DOHH2 (cell line): ENCODE measurements around the gene SLC35E2B.

ENCODE experiments used
- H3F3A ChIP-seq: fragments of 200-600 bp; sonication (generic), shearing (Covaris generic); 2 replicates; pipeline ENCODE4 v1.6.0; 2016; ENCODE audit warnings: antibody characterized with exemption, mild to moderate bottlenecking; ENCODE audit not compliant: control insufficient read depth, insufficient read depth
- H3K27ac ChIP-seq: fragments of 200-600 bp; sonication (generic); 2 replicates; pipeline ENCODE4 v1.5.1; 2014; ENCODE audit warnings: low read depth, mild to moderate bottlenecking, low read length, moderate library complexity
- H3K27me3 ChIP-seq: fragments of 200-600 bp; sonication (generic); 2 replicates; pipeline ENCODE4 v1.6.1; 2014; ENCODE audit warnings: mild to moderate bottlenecking, low read length, mixed read lengths; ENCODE audit not compliant: control insufficient read depth
- H3K36me3 ChIP-seq: fragments of 200-600 bp; sonication (generic); 2 replicates; pipeline ENCODE4 v1.6.1; 2014; ENCODE audit warnings: mild to moderate bottlenecking, low read length, moderate library complexity, mixed read lengths; ENCODE audit not compliant: control insufficient read depth
- H3K4me1 ChIP-seq: fragments of 200-600 bp; sonication (generic); 2 replicates; pipeline ENCODE4 v1.6.1; 2014; ENCODE audit warnings: mild to moderate bottlenecking, low read length, mixed read lengths; ENCODE audit not compliant: control insufficient read depth
- H3K4me2 ChIP-seq: fragments of 200-600 bp; sonication (generic); 2 replicates; pipeline ENCODE4 v1.6.0; 2014; ENCODE audit warnings: mild to moderate bottlenecking, low read length, moderate library complexity
- H3K4me3 ChIP-seq: fragments of 200-600 bp; sonication (generic); 2 replicates; pipeline ENCODE4 v1.5.1; 2014; ENCODE audit warnings: mild to moderate bottlenecking, low read length, mixed read lengths
- H3K79me2 ChIP-seq: fragments of 200-600 bp; sonication (generic); 2 replicates; pipeline ENCODE4 v1.6.1; 2014; ENCODE audit warnings: mild to moderate bottlenecking, low read length, mixed read lengths; ENCODE audit not compliant: control insufficient read depth
- H3K9me2 ChIP-seq: fragments of 200-600 bp; sonication (generic); replicated peaks from 2 replicates; pipeline ENCODE4 v1.6.1; 2014; ENCODE audit warnings: mild to moderate bottlenecking, low read length, mixed read lengths; ENCODE audit not compliant: control insufficient read depth
- H3K9me3 ChIP-seq: fragments of 200-600 bp; sonication (generic); 2 replicates; pipeline ENCODE4 v1.6.1; 2014; ENCODE audit warnings: antibody characterized with exemption, low read length, mixed read lengths; ENCODE audit not compliant: control insufficient read depth, insufficient read depth
- H4K20me1 ChIP-seq: fragments of 200-600 bp; sonication (generic); 2 replicates; pipeline ENCODE4 v1.6.0; 2014; ENCODE audit warnings: low read depth, mild to moderate bottlenecking, antibody characterized with exemption, low read length, moderate library complexity; ENCODE audit not compliant: control insufficient read depth, insufficient read depth
- EZH2phosphoT487 ChIP-seq: fragments of 200-600 bp; sonication (generic); IDR thresholded peaks from 2 replicates; pipeline ENCODE4 v1.6.1; 2017; ENCODE audit warnings: borderline replicate concordance, mild to moderate bottlenecking, antibody characterized with exemption, low read length, moderate library complexity, mixed read lengths
- TF ChIP-seq, protein P1 (sequence below): fragments of 200-600 bp; sonication (generic); IDR thresholded peaks from one replicate; pipeline ENCODE4 v1.5.1; 2014; ENCODE audit warnings: antibody characterized with exemption, mild to moderate bottlenecking, low read depth, low read length; ENCODE audit not compliant: poor library complexity, severe bottlenecking

The SLC35E2B gene

GRCh38 chr1:1627261-1627828 is 65.2 kb downstream of the SLC35E2B start:
- no peaks in the 10 kb centered on the region for H3K79me2 ChIP-seq
- H3K9me2 ChIP-seq, result no peaks in the 10 kb centered on the region
- H3K36me3 ChIP-seq, result no peaks in the 10 kb centered on the region
- no peak overlapping the region for H3K27ac ChIP-seq
- peaks cover 20% of the 10 kb centered on the region for H3K4me1 ChIP-seq
- no peaks in the 10 kb centered on the region for H3K9me3 ChIP-seq
- TF ChIP-seq EZH2phosphoT487, result no peak
- H4K20me1 ChIP-seq, result no peaks in the 10 kb centered on the region
- H3K27me3 ChIP-seq, result no peaks in the 10 kb centered on the region
- H3K4me2 ChIP-seq, result no peak overlapping the region
- H3K4me3 ChIP-seq, result no peak overlapping the region
- no peaks in the 10 kb centered on the region for H3F3A ChIP-seq

GRCh38 chr1:1626207-1627141 is 66.1 kb downstream of the SLC35E2B start:
- H3K9me3 ChIP-seq, result no peaks in the 10 kb centered on the region
- no peaks in the 10 kb centered on the region for H3K9me2 ChIP-seq
- no peaks in the 10 kb centered on the region for H3K79me2 ChIP-seq
- H3K36me3 ChIP-seq, result no peaks in the 10 kb centered on the region
- H3K4me1 ChIP-seq, result peaks cover 20% of the 10 kb centered on the region
- TF ChIP-seq, protein P1, sequence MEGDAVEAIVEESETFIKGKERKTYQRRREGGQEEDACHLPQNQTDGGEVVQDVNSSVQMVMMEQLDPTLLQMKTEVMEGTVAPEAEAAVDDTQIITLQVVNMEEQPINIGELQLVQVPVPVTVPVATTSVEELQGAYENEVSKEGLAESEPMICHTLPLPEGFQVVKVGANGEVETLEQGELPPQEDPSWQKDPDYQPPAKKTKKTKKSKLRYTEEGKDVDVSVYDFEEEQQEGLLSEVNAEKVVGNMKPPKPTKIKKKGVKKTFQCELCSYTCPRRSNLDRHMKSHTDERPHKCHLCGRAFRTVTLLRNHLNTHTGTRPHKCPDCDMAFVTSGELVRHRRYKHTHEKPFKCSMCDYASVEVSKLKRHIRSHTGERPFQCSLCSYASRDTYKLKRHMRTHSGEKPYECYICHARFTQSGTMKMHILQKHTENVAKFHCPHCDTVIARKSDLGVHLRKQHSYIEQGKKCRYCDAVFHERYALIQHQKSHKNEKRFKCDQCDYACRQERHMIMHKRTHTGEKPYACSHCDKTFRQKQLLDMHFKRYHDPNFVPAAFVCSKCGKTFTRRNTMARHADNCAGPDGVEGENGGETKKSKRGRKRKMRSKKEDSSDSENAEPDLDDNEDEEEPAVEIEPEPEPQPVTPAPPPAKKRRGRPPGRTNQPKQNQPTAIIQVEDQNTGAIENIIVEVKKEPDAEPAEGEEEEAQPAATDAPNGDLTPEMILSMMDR, result no peak
- no peak for TF ChIP-seq EZH2phosphoT487
- no peaks in the 10 kb centered on the region for H4K20me1 ChIP-seq
- H3K27ac ChIP-seq, result no peak overlapping the region
- no peaks in the 10 kb centered on the region for H3F3A ChIP-seq
- no peak overlapping the region for H3K4me3 ChIP-seq
- H3K4me2 ChIP-seq, result no peak overlapping the region
- no peaks in the 10 kb centered on the region for H3K27me3 ChIP-seq

DNA sequence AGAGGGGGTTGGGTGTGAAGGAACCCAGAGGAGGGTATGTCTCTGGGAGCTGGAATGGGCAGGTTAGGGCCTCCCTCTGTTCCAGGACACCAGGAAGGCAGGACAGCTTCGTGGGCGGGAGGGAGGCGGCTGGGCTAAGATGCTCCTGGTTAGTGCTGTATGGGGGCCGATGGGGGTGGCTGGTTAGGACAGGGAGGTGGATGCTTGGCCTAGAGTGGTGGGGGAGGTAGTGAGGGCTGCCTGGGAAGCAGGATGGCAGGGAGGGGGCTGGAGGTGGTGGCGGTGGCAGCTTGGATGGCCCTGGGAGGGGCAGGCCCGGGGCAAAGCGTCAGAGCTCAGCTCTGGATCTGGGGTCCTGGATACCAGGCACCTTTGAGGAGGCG is 66.8 kb downstream of the SLC35E2B start:
- Histone ChIP-seq H3K9me3 (no peaks in the 10 kb centered on the region), H3K36me3 (no peaks in the 10 kb centered on the region), H3K4me2 (no peak overlapping the region), H3K27ac (no peak overlapping the region), H3K9me2 (no peaks in the 10 kb centered on the region), H3K79me2 (no peaks in the 10 kb centered on the region), H3K4me3 (no peak overlapping the region), H4K20me1 (no peaks in the 10 kb centered on the region), H3K27me3 (no peaks in the 10 kb centered on the region), H3F3A (no peaks in the 10 kb centered on the region), H3K4me1 (peaks cover 20% of the 10 kb centered on the region)
- TF ChIP-seq, protein P1, result no peak
- no peak for TF ChIP-seq EZH2phosphoT487

DNA sequence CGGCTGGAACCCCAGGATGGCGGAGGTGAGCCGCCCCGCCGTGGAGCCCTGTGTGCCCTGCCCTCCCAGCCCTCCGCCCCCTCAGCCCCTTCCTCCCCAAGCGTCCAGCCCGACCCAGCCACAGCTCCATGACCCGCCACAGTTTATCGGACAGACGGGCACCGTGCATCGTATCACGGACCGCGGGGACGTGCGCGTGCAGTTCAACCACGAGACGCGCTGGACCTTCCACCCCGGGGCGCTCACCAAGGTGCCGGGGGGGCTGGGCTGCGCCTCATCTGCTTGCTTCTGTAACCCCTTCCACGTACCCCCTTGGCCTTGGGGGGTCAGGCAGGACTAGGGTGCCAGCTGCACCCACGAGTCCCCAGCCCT is 67.2 kb downstream of the SLC35E2B start:
- TF ChIP-seq, protein P1, result no peak
- TF ChIP-seq EZH2phosphoT487, result no peak
- Histone ChIP-seq H3K4me2 (no peak overlapping the region), H3K79me2 (no peaks in the 10 kb centered on the region), H3K36me3 (no peaks in the 10 kb centered on the region), H3K9me3 (no peaks in the 10 kb centered on the region), H3K9me2 (no peaks in the 10 kb centered on the region), H4K20me1 (no peaks in the 10 kb centered on the region), H3K4me3 (no peak overlapping the region), H3K27me3 (no peaks in the 10 kb centered on the region), H3K27ac (no peak overlapping the region), H3F3A (no peaks in the 10 kb centered on the region), H3K4me1 (peaks cover 15% of the 10 kb centered on the region)
